Type B pancreatic cell (in vitro differentiated cells): Measurements from ENCODE around the gene CFAP74. TPM values are rescaled to one million over a fixed set of nuclear protein-coding genes. Genes with fewer than 3 reads are reported as not detected.

Experiments
- DNase-seq: peaks from one replicate; pipeline ENCODE4 v3.0.0; 2021; ENCODE audit warnings: mixed read lengths; ENCODE audit not compliant: unreplicated experiment; ENCODE audit errors: extremely low spot score
- H3K27ac Mint-ChIP-seq: 2 replicates; pipeline ENCODE4 v1.8.0; 2021; ENCODE audit warnings: mild to moderate bottlenecking, mixed read lengths
- H3K27me3 Mint-ChIP-seq: 2 replicates; pipeline ENCODE4 v1.8.0; 2021; ENCODE audit warnings: mixed read lengths
- H3K36me3 Mint-ChIP-seq: 2 replicates; pipeline ENCODE4 v1.8.0; 2021; ENCODE audit warnings: mixed read lengths
- H3K4me1 Mint-ChIP-seq: one replicate; pipeline ENCODE4 v1.8.0; 2021; ENCODE audit warnings: mixed read lengths; ENCODE audit not compliant: unreplicated experiment
- H3K4me3 Mint-ChIP-seq: 2 replicates; pipeline ENCODE4 v1.8.0; 2021; ENCODE audit warnings: mild to moderate bottlenecking, mixed read lengths
- H3K9me3 Mint-ChIP-seq: 2 replicates; pipeline ENCODE4 v1.8.0; 2021; ENCODE audit warnings: mixed read lengths
- CTCF ChIP-seq: fragments of 200-600 bp; sonication (generic); conservative IDR thresholded peaks from 2 replicates; pipeline ENCODE4 v1.5.0; 2021; ENCODE audit warnings: antibody characterized with exemption, mild to moderate bottlenecking
- total RNA-seq: library from RNA; stranded (reverse); gene quantifications from 2 replicates; pipeline ENCODE4 v1.2.1, GENCODE V29; 2021; ENCODE audit warnings: low replicate concordance

CFAP74 gene
- total RNA-seq, 1 donor from 2014 or later, result 1.5 TPM

GRCh38 chr1:1910651-1911331, 92.8 kb downstream of the CFAP74 start:
- Mint-ChIP-seq H3K9me3 (no peaks in the 10 kb centered on the region), H3K27me3 (peaks cover 3% of the 10 kb centered on the region), H3K4me3 (peak overlapping the region; percentile 85), H3K27ac (peak overlapping the region; percentile 85), H3K36me3 (no peaks in the 10 kb centered on the region), H3K4me1 (peaks cover 11% of the 10 kb centered on the region)
- DNase-seq, result no peak
- no peak for TF ChIP-seq CTCF

GRCh38 chr1:1910033-1910465, 93.5 kb downstream of the CFAP74 start:
- no peaks in the 10 kb centered on the region for H3K36me3 Mint-ChIP-seq
- H3K27me3 Mint-ChIP-seq, result peaks cover 3% of the 10 kb centered on the region
- H3K9me3 Mint-ChIP-seq, result no peaks in the 10 kb centered on the region
- H3K27ac Mint-ChIP-seq, result peak overlapping the region; percentile 85
- DNase-seq, result no peak
- H3K4me3 Mint-ChIP-seq, result peak overlapping the region; percentile 85
- no peak for TF ChIP-seq CTCF
- H3K4me1 Mint-ChIP-seq, result peaks cover 11% of the 10 kb centered on the region

GRCh38 chr1:1908506-1908791, 95.1 kb downstream of the CFAP74 start:
- no peaks in the 10 kb centered on the region for H3K27me3 Mint-ChIP-seq
- peak; percentile 73 for DNase-seq
- peaks cover 6% of the 10 kb centered on the region for H3K4me1 Mint-ChIP-seq
- no peaks in the 10 kb centered on the region for H3K9me3 Mint-ChIP-seq
- peak overlapping the region; percentile 70 for H3K4me3 Mint-ChIP-seq
- no peaks in the 10 kb centered on the region for H3K36me3 Mint-ChIP-seq
- TF ChIP-seq CTCF, result no peak
- no peak overlapping the region for H3K27ac Mint-ChIP-seq

GRCh38 chr1:1907098-1907736, 96.4 kb downstream of the CFAP74 start:
- Mint-ChIP-seq H3K36me3 (no peaks in the 10 kb centered on the region), H3K9me3 (no peaks in the 10 kb centered on the region), H3K4me3 (peak overlapping the region; percentile 28), H3K27ac (peak overlapping the region; percentile 29), H3K27me3 (no peaks in the 10 kb centered on the region), H3K4me1 (peaks cover 6% of the 10 kb centered on the region)
- no peak for TF ChIP-seq CTCF
- DNase-seq, result peak; percentile 68

- Mint-ChIP-seq H3K4me1 (peaks cover 6% of the 10 kb centered on the region), H3K27me3 (no peaks in the 10 kb centered on the region), H3K27ac (peak overlapping the region; percentile 75), H3K4me3 (peak overlapping the region; percentile 82), H3K9me3 (no peaks in the 10 kb centered on the region), H3K36me3 (no peaks in the 10 kb centered on the region)
- peak; percentile 93 for TF ChIP-seq CTCF
- peak; percentile 79 for DNase-seq
Measured at GRCh38 chr1:1906185-1907097, 97.1 kb downstream of the CFAP74 start.
